SK-N-SH (cell line): ENCODE measurements around the gene WFDC13. TPM values are rescaled to one million over a fixed set of nuclear protein-coding genes. Genes with fewer than 3 reads are reported as not detected.

ENCODE experiments used
- CTCF ChIA-PET: fragments of 300-600, 350-600 bp; formaldehyde crosslinking; extraction: SDS; loops from one replicate; lab custom pipeline; 2021; lab: Yijun Ruan, JAX
- POLR2A ChIA-PET: fragments of 350-600 bp; sonication (Branson Sonifier 250); formaldehyde crosslinking; extraction: SDS; loops from one replicate; lab custom pipeline; 2020; ENCODE audit warnings: antibody characterized with exemption, inconsistent platforms; lab: Yijun Ruan, JAX
- DNase-seq: peaks from one replicate; pipeline ENCODE4 v3.0.0; 2012
- H2AFZ ChIP-seq: fragments of 200-600 bp; sonication (generic); 2 replicates; pipeline ENCODE4 v1.8.1; 2016; ENCODE audit warnings: antibody characterized with exemption, mild to moderate bottlenecking, low read depth
- H3F3A ChIP-seq: fragments of 200-600 bp; sonication (generic); replicated peaks from 2 replicates; pipeline ENCODE3; 2016; ENCODE audit warnings: antibody characterized with exemption, mild to moderate bottlenecking; ENCODE audit not compliant: insufficient read depth
- H3K27ac ChIP-seq, 2 experiments: fragments of 200-500 bp in 1 of 2; fragments of 200-600 bp in 1 of 2; sonication (Bioruptor generic) in 1 of 2; sonication (generic), shearing (Covaris generic) in 1 of 2; 2 replicates each; pipeline versions ENCODE4 v1.5.1 to v1.6.1; 2014 to 2016; ENCODE audit warnings: low read depth in 2 of 2, inconsistent platforms in 1 of 2, low read length in 1 of 2, mild to moderate bottlenecking in 1 of 2, mixed read lengths in 1 of 2
- H3K27me3 ChIP-seq: fragments of 200-600 bp; sonication (generic), shearing (Covaris generic); 2 replicates; pipeline ENCODE4 v1.6.1; 2016; ENCODE audit warnings: mixed run types; ENCODE audit not compliant: insufficient read depth
- H3K36me3 ChIP-seq, 2 experiments: fragments of 200-500 bp in 1 of 2; fragments of 200-600 bp in 1 of 2; sonication (Bioruptor generic) in 1 of 2; sonication (generic) in 1 of 2; replicated peaks in 1 of 2; 2 replicates each; pipeline versions ENCODE3 to v1.5.1; 2014 to 2016; ENCODE audit warnings: low read length in 1 of 2, mild to moderate bottlenecking in 1 of 2; ENCODE audit not compliant: insufficient read depth in 2 of 2, control insufficient read depth in 1 of 2
- H3K4me1 ChIP-seq, 2 experiments: fragments of 200-500 bp in 1 of 2; fragments of 200-600 bp in 1 of 2; sonication (Bioruptor generic) in 1 of 2; sonication (generic), shearing (Covaris generic) in 1 of 2; 2 replicates each; pipeline versions ENCODE4 v1.5.1 to v1.6.1; 2014 to 2016; ENCODE audit warnings: low read depth in 1 of 2, low read length in 1 of 2, mixed run types in 1 of 2; ENCODE audit not compliant: insufficient read depth in 2 of 2, control insufficient read depth in 1 of 2
- H3K4me2 ChIP-seq: fragments of 200-600 bp; sonication (generic), shearing (Covaris generic); 2 replicates; pipeline ENCODE4 v1.6.1; 2017; ENCODE audit warnings: mixed run types
- H3K4me3 ChIP-seq, 2 experiments: fragments of 200-500 bp in 1 of 2; fragments of 200-600 bp in 1 of 2; sonication (Bioruptor generic) in 1 of 2; sonication (generic), shearing (Covaris generic) in 1 of 2; 2 replicates each; pipeline versions ENCODE4 v1.5.1 to v1.8.1; 2014 to 2016; ENCODE audit warnings: low read depth in 2 of 2, inconsistent platforms in 1 of 2, low read length in 1 of 2, mild to moderate bottlenecking in 1 of 2, mixed read lengths in 1 of 2, moderate library complexity in 1 of 2
- H3K79me2 ChIP-seq: fragments of 200-600 bp; sonication (generic); 2 replicates; pipeline ENCODE4 v1.8.1; 2017; ENCODE audit warnings: mild to moderate bottlenecking; ENCODE audit not compliant: insufficient read depth
- H3K9ac ChIP-seq: fragments of 200-600 bp; sonication (generic); 2 replicates; pipeline ENCODE4 v1.6.1; 2017; ENCODE audit warnings: mixed run types
- H3K9me2 ChIP-seq: fragments of 200-600 bp; sonication (generic); 2 replicates; pipeline ENCODE4 v1.6.1; 2017; ENCODE audit warnings: mixed run types
- H3K9me3 ChIP-seq: fragments of 200-600 bp; sonication (generic); 2 replicates; pipeline ENCODE4 v1.6.1; 2017; ENCODE audit warnings: mixed run types, mild to moderate bottlenecking, moderate library complexity
- H4K20me1 ChIP-seq: fragments of 200-600 bp; sonication (generic); 2 replicates; pipeline ENCODE4 v1.6.1; 2017; ENCODE audit warnings: mild to moderate bottlenecking, mixed run types; ENCODE audit not compliant: insufficient read depth
- ELF1 ChIP-seq: IDR thresholded peaks from 2 replicates; pipeline ENCODE4 v1.4.0; 2012
- FOSL2 ChIP-seq: IDR thresholded peaks from 2 replicates; pipeline ENCODE4 v1.4.0; 2012; ENCODE audit warnings: low read depth, mild to moderate bottlenecking, moderate library complexity, borderline replicate concordance
- GABPA ChIP-seq: IDR thresholded peaks from 2 replicates; pipeline ENCODE4 v1.4.0; 2012; ENCODE audit warnings: low read depth, mild to moderate bottlenecking
- IRF3 ChIP-seq: fragments of 150-350 bp; IDR thresholded peaks from 2 replicates; pipeline ENCODE4 v1.6.1; 2016; ENCODE audit warnings: mild to moderate bottlenecking, low read depth, low read length
- JUND ChIP-seq: IDR thresholded peaks from 2 replicates; pipeline ENCODE4 v1.4.0; 2012
- RCOR1 ChIP-seq: fragments of 150-350 bp; IDR thresholded peaks from 2 replicates; pipeline ENCODE4 v1.6.1; 2017; ENCODE audit warnings: antibody characterized with exemption, low read length
- RFX5 ChIP-seq: IDR thresholded peaks from 2 replicates; pipeline ENCODE4 v1.6.1; 2012; ENCODE audit warnings: mild to moderate bottlenecking, improper control_type of control experiment, low read length
- SIN3A ChIP-seq: IDR thresholded peaks from 2 replicates; pipeline ENCODE4 v1.6.1; 2012; ENCODE audit warnings: low read depth, mild to moderate bottlenecking, low read length, moderate library complexity, borderline replicate concordance
- TCF12 ChIP-seq: IDR thresholded peaks from 2 replicates; pipeline ENCODE4 v1.4.0; 2012
- TEAD4 ChIP-seq: IDR thresholded peaks from 2 replicates; pipeline ENCODE4 v1.4.0; 2012; ENCODE audit warnings: mild to moderate bottlenecking, borderline replicate concordance; ENCODE audit not compliant: insufficient read depth
- ZBTB33 ChIP-seq: IDR thresholded peaks from 2 replicates; pipeline ENCODE4 v1.4.0; 2012; ENCODE audit warnings: low read depth, borderline replicate concordance
- whole genome bisulfite sequencing: methylation state at CpG from one replicate; pipeline ENCODE4 v1.1.6; 2017; ENCODE audit warnings: low lambda C conversion rate; 5-methylcytosine and 5-hydroxymethylcytosine counted together
- polyA plus RNA-seq, 3 experiments: library from polyadenylated mRNA; depleted of rRNA; stranded (reverse); fragments of >200 nt; gene quantifications; 2 replicates each; pipeline ENCODE4 v1.2.3, GENCODE V29; 2012

WFDC13 gene
- polyA plus RNA-seq, 1 of the 3 experiments (the other 2 are of a cell fraction) = not detected

- Histone ChIP-seq H2AFZ (no peak overlapping the region), H3K27ac (no peak overlapping the region), H3K4me2 (no peak overlapping the region), H3K27me3 (no peaks in the 10 kb centered on the region; the same call in 1 of the 2 replicates), H3K4me3 (no peak overlapping the region), H3K79me2 (no peaks in the 10 kb centered on the region), H3K9me3 (no peaks in the 10 kb centered on the region), H3K9me2 (no peaks in the 10 kb centered on the region), H3K9ac (no peak overlapping the region), H3F3A (no peaks in the 10 kb centered on the region), H3K4me1 (no peaks in the 10 kb centered on the region), H3K36me3 (no peaks in the 10 kb centered on the region), H4K20me1 (no peaks in the 10 kb centered on the region)
- TF ChIP-seq IRF3 = no peak
- TF ChIP-seq TCF12 = no peak
- TF ChIP-seq ELF1 = no peak
- no peak for DNase-seq
- ChIA-PET POLR2A (no interaction called here), CTCF (interaction anchor here (0.6 to 3.7 kb wide), 2 partner anchors 19 to 458 kb away, joined by 3 to 25 read pairs; no protein-coding TSS in a partner anchor)
- WGBS = 7% methylated on average over 1 of the region's 1 CpG
Observed at GRCh38 chr20:45751721-45752120, 49.9 kb downstream of the WFDC13 start.

- Histone ChIP-seq H3K27me3 (no peaks in the 10 kb centered on the region; the same call in 1 of the 2 replicates), H3K79me2 (no peaks in the 10 kb centered on the region), H2AFZ (no peak overlapping the region), H3K36me3 (no peaks in the 10 kb centered on the region), H3K9ac (no peak overlapping the region), H3F3A (no peaks in the 10 kb centered on the region), H3K9me3 (no peaks in the 10 kb centered on the region), H3K9me2 (no peaks in the 10 kb centered on the region), H3K4me2 (no peak overlapping the region), H3K4me3 (no peak overlapping the region), H4K20me1 (no peaks in the 10 kb centered on the region), H3K4me1 (no peaks in the 10 kb centered on the region), H3K27ac (no peak overlapping the region)
- ChIA-PET POLR2A (no interaction called here), CTCF (interaction anchor here (0.6 kb wide), 1 partner anchor 302 kb away, joined by 3 read pairs; no protein-coding TSS in a partner anchor)
- no peak for DNase-seq
- TF ChIP-seq JUND (no peak), RFX5 (no peak), SIN3A (no peak)
- 30% methylated on average over 3 of the region's 3 CpGs for WGBS
Observed at GRCh38 chr20:45752746-45753145, 50.9 kb downstream of the WFDC13 start.

- Histone ChIP-seq H3K9me3 (no peaks in the 10 kb centered on the region), H3K27me3 (no peaks in the 10 kb centered on the region; the same call in 1 of the 2 replicates), H3K4me1 (no peaks in the 10 kb centered on the region), H3K4me3 (no peak overlapping the region), H3K36me3 (no peaks in the 10 kb centered on the region), H3K4me2 (no peak overlapping the region), H3K79me2 (no peaks in the 10 kb centered on the region), H4K20me1 (no peaks in the 10 kb centered on the region), H2AFZ (no peak overlapping the region), H3K9me2 (no peaks in the 10 kb centered on the region), H3F3A (no peaks in the 10 kb centered on the region), H3K9ac (no peak overlapping the region), H3K27ac (no peak overlapping the region)
- whole genome bisulfite sequencing = 53% methylated on average over 3 of the region's 4 CpGs
- TF ChIP-seq FOSL2 (no peak), GABPA (no peak), RCOR1 (no peak), TEAD4 (no peak), ZBTB33 (no peak), TCF12 (no peak)
- ChIA-PET POLR2A (no interaction called here), CTCF (interaction anchor here (0.6 to 1.3 kb wide), 2 partner anchors 13 to 468 kb away, joined by 3 to 5 read pairs; no protein-coding TSS in a partner anchor)
- no peak for DNase-seq
Observed at GRCh38 chr20:45758096-45758495, 56.3 kb downstream of the WFDC13 start.
